GM18508 (cell line): ENCODE data around the gene MFF.
"Not testable (repeated sequence)": the region's sequence is repeated elsewhere in the genome, so short reads cannot be mapped to it uniquely, and the experiment has no call there.

ENCODE experiments used
- ATAC-seq: cut with Tn5 transposase; IDR thresholded peaks from one replicate; pipeline ENCODE4 v1.9.1; 2021; ENCODE audit warnings: moderate number of reproducible peaks; ENCODE audit not compliant: insufficient read depth, unreplicated experiment

MFF gene

GRCh38 chr2:227326783-227327182 is 1.7 kb downstream of the MFF start:
- ATAC-seq = no peak

- ATAC-seq = no peak
These were observed 10.7 kb downstream of the MFF start for GRCh38 chr2:227335713-227336112.

- ATAC-seq = no peak
These were observed 12.4 kb downstream of the MFF start for GRCh38 chr2:227337442-227337841.

GRCh38 chr2:227339098-227339599 is 14.1 kb downstream of the MFF start:
- ATAC-seq = no peak

- no peak for ATAC-seq
These were observed 15.1 kb downstream of the MFF start for GRCh38 chr2:227340106-227340505.

GRCh38 chr2:227341553-227341952 is 16.5 kb downstream of the MFF start:
- ATAC-seq = no peak

- no peak for ATAC-seq
These were observed 19.2 kb downstream of the MFF start for GRCh38 chr2:227344231-227344630.

GRCh38 chr2:227347117-227347516 is 22.1 kb downstream of the MFF start:
- ATAC-seq = no peak

- no peak for ATAC-seq
These were observed 23.3 kb downstream of the MFF start for GRCh38 chr2:227348324-227348723.

GRCh38 chr2:227349989-227350612 is 25.1 kb downstream of the MFF start:
- no peak for ATAC-seq

- no peak for ATAC-seq
These were observed 26.6 kb downstream of the MFF start for GRCh38 chr2:227351639-227352038.

GRCh38 chr2:227360351-227360750 is 35.3 kb downstream of the MFF start:
- ATAC-seq = no peak

- no peak for ATAC-seq
These were observed 38.7 kb downstream of the MFF start for GRCh38 chr2:227363756-227364155.

GRCh38 chr2:227364585-227365263 is 39.7 kb downstream of the MFF start:
- ATAC-seq = not testable (repeated sequence)

- no peak for ATAC-seq
These were observed 40.8 kb downstream of the MFF start for GRCh38 chr2:227365833-227366232.

- no peak for ATAC-seq
These were observed 41.8 kb downstream of the MFF start for GRCh38 chr2:227366769-227367426.

- no peak for ATAC-seq
These were observed 42.4 kb downstream of the MFF start for GRCh38 chr2:227367427-227367795.

- no peak for ATAC-seq
These were observed 43.5 kb downstream of the MFF start for GRCh38 chr2:227368574-227368973.

- no peak for ATAC-seq
These were observed 45.0 kb downstream of the MFF start for GRCh38 chr2:227370092-227370491.

GRCh38 chr2:227370791-227371312 is 45.8 kb downstream of the MFF start:
- ATAC-seq = no peak

- ATAC-seq = no peak
These were observed 48.3 kb downstream of the MFF start for GRCh38 chr2:227373389-227373788.
